HG02678 (cell line): ENCODE data around the gene TOMM5.
A peak's percentile ranks its signal among the peaks of the same experiment; 100 is the strongest.
"Not testable (repeated sequence)": the region's sequence is repeated elsewhere in the genome, so short reads cannot be mapped to it uniquely, and the experiment has no call there.

Source experiments
- ATAC-seq: cut with Tn5 transposase; IDR thresholded peaks from one replicate; pipeline ENCODE4 v1.9.1; 2021; ENCODE audit warnings: mild to moderate bottlenecking, moderate library complexity; ENCODE audit not compliant: unreplicated experiment

TOMM5 gene

DNA sequence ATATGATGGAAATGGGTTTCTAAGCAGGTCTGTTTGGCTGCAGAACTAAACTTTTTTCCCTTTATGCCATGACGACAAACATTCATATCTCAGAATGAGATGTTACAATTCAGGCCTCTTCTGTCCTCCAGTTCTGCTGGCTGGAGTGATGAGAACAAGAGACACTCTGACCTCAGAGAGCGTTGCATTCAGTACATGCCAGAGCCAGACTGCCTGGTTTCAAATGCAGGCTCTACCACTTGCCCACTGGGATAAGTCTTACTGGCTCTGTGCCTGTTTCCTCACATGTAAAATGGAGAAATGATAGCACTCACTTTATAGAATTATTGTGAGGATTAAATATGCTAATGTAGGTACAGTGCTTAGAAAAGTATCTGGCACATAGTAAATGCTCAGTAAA lies 24.8 kb upstream of the TOMM5 start:
- no peak for ATAC-seq

DNA sequence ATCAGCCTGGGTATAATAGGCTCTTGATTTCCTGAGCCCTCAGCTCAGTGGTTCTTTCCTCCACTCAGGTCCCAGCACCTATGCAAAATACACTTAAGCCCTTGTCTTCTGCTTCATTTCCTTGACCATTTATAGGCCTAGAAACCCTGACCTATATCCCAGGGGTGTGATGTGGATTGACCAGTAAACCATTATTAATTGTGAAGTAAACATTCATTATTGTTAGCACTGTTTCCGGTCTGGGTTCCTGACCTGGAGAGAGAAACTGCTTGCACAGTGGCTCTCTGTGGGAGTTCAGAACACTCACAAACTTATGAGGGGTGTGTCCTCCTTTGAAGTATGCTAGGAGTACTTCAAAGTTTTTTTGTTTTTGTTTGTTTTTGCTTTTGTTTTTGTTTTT lies 19.6 kb upstream of the TOMM5 start:
- ATAC-seq, result no peak

DNA sequence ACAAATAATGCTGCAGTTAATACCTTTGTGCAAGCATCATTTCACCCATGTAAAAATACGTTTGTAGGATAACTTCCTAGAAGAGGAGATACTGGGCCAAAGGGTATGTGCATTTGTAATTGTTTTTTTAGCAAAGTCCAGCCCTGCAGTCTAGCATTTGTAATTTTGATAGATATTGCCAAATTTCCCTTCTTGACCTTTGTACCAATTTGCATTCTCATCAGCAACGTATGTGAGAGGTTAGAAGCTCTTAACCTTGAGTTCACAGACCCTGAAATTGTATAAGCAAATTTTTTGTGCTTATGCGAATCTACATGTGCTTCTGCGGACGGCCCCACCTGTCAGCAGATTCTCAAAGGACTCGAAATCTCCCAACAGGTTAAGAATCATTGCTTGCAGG lies 18.6 kb upstream of the TOMM5 start:
- no peak for ATAC-seq

DNA sequence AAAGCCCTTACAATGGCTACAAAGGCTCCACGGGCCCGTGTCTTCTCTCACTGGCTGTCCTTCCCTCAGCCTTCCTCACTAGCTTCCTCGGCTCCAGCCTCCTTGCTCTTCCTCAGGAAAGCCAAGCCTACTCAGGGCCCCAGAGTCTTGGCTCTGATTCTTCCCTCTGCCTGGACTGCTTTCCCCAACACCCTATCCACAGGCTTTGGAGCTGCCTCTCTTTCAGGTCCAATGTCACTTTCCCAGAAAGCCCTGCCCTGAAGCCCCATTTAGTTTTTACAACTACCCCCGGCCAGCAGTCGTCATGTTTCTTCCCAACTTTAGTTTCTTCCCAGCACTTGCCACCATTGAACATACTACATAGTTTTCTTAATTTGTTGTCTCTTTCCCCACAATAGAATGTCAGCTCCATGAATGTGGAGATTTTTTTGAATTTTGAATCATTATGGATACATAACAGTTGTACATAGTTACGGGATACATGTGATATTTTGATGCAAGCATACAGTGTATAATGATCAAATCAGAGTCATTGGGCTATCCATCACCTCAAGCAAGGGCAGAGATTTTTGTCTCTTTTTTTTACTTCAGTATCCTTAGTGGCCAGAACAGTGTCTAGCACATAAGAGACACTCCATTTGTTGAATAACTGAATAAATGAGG lies 17.5 kb upstream of the TOMM5 start:
- ATAC-seq, result no peak

DNA sequence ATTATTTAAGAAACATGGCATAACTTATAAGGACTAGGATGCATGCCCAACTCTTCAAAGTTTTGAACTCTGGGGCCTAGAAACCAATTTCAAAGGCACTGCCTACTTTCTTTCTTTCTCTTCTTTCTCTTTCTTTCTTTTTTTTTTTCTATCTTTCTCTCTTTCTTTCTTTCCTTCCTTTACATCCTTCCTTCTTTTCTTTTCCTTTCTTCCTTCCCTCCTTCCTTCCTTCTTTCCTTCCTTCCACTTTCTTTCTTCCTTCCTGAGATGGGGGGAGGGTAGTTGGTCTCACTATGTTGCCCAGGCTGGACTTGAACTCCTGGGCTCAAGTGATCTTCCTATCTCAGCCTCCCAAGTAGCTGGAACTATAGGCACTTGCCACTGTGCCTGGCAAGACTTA lies 15.9 kb upstream of the TOMM5 start:
- ATAC-seq, result no peak

DNA sequence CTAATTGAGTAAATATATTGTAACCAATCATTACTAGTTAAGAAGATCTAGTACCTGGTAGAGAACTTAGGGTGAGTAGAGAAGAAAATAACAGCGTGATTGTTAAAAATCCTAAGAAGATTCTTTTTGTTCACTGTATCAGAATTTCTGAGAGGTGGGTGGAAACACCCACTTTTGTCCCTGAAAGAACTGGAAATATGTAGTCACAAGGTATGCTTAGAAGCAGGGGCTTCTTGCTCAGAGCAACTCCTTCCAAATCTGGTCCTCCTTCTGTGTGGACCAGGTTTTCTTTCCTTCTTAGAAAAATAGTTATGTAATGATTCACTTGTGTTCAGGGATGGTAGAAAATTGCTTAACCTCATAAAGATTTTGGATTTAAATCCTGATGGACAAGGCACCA lies 11.9 kb upstream of the TOMM5 start:
- no peak for ATAC-seq

DNA sequence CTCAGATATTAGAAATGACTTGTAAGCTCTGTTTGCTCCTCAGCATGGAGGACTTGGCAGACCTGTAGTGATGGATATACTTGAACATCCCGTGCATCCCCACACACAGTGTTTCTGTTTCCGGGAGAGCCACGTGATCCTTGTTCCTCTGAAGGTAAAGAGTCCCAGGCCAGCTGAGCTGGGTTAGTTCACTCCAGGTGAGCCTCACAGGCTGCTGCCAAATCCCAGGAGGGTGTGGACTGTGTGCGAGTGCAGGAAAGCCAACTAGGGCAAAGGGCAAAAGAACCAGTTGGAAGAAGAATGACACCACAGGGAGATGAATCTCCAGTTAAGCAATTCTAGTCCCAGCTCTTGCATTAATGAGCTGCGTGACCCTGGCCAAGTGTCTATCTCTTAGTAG lies 10.4 kb upstream of the TOMM5 start:
- ATAC-seq, result no peak

DNA sequence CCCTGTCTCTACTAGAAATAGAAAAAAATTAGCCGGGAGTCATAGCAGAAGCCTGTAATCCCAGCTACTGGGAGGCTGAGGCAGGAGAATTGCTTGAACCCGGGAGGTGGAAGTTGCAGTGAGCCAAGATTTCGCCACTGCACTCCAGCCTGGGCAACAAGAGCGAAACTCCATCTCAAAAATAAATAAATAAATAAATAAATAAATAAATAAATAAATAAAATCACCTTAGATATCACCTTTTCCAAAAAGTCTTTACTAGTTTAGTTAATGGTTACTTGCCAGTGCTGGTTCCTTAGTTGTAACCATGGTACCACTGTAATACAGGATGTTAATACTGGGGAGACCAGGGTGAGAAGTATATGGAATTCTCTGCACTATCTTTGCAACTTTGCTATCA lies 9.7 kb upstream of the TOMM5 start:
- not testable (repeated sequence) for ATAC-seq

DNA sequence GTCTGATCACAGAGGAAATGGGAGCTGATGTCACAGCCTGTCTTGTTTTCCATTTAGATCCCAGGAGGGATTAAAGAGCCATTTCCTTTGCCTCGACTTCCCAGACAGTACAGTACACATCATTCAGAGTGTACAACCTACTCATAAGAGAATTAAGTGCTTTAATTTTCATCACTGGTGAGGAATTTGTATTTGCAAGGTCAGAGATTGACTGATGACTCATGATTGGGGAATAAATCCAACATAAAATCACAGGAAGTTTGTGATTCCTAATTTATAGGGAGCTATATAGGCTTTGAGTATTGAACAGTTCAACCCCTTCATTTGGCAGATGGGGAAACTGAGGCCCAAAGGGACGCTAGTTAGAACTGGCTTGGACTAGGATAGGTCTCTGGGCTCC lies 4.1 kb upstream of the TOMM5 start:
- no peak for ATAC-seq

DNA sequence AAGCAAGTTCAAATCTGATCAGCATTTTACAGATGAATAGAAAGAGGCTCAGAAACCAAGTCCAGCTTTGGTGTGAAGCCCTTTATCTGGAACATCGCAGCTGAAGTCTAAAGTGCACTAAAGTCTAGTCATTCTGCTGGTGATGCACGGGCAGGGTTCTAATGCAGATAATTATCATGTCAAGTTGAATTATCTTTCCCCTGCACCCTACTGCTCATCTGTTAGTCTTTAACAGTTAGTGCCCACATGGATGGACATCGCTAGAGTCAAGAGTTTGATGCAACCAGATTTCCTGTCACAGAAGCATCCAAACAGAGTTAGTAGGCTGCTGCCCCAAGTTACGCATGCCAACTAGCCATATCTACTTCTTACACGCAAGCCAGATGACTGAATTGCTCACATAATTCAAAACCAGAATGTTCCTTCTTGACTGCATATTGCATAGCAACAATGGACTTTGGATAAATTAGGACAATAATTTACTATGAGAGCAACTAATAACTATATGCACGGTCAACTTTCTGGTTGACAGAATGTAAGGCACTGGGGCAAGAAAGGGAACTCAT lies 1.6 kb upstream of the TOMM5 start:
- no peak for ATAC-seq

DNA sequence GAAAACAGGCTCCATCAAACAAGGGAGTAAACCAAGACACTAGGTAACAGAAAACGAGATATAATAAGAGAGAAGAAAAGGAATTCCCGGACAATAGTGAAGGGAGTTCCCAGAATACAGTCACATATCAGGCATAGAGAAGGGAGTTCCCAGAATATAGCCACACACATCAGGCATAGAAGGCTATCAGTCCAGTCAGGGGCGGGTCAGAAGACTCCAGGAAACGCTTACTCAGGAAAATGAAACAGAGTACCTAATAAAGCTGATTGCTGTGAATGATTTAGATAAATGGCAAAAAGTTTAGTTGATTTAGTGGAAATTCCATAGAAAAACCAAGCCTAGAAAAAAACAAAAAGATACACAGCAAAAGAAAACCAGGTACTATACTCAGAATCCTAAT lies 4.9 kb downstream of the TOMM5 start:
- no peak for ATAC-seq

DNA sequence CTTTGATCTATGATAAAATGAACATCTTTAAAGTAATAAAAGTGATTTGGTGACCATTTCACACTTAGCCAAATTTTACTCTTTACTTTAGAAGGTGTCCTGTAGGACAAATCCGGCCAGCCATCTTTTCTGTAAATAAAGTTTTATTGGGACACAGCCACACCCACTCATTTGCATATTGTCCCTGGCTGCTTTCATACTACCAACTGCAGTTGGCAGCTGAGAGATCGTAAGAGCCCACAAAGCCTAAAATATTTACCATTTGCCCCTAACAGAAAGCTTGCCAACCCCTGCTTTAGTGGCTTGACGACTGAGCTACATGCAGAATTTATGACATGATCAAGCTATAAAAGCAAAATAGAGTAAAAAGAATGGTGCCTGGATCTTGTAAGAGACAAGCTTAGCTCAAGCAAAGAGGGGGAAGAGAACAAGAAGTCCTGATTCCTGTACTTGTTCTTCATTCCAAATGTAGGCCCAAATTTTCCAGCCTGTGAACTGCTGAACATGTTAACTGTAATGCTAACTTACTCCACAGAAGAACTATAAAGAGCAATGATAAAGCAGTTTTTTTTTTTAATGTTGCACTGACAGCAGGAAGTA lies 8.8 kb downstream of the TOMM5 start:
- no peak for ATAC-seq

DNA sequence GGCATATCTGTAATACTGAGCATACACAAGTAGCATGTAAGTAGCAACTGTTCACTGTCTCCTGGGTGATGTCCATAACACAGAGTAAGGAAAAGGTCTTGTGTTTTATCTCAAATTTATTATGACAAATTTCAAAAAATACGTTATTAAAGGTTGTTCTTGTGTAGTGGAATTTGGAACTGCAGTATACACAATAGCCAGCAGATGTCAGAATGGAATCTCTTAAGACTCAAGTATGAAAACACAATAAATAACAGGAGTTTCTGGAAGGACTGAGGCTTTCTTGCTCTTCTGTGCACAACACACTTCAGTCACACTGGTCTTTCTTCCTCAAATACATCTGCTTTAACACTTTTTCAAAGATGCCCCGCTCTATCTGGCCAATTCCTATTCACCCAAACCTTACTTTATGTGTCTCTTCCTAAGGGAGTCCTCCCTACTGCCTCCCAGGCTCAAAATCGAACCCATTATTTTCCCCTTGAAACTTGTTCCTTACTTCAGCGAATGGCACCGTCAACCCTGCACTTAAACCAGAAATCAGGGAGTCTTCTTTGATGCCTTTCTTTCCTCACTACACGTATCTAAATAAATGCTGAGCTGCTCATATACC lies 9.7 kb downstream of the TOMM5 start:
- no peak for ATAC-seq

DNA sequence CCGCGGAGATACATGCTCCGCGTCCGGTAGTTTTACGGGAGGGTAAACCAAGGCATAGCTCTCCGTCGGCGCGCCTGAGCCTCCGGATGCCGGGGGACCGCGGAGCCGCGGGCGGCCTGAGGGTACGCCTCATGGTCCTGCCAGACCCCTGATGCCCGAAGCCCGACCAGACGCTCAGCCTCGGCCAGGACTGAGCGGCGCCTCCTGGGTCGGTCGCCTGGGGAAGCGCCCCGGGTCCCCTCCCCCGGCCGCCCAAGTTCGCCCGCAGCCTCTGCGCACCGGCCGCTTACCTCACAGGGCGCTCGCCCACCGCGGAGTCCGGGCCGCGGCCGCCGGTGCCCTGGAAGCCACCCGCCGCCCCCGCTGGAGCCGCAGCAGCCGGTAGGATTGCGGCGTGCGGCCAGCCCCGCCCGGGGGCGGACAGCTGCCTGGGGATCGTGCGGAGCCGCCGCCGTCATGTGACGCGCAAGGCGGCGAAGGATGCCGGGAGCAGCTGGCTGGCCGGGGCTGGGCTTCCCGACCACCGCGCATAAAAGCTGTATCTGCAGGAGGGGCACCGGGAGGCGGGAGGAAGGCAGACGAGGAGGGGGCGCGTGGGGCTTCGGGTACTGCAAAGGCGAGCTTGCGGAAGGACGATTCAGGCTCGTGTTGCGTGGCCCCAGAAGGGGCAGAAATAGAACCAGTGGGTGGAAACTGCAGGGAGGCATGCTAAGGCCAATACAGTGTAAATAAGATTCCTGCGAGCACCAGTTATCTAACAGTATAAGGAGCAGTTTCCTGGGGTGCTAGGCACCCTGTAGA lies 16.3 kb downstream of the TOMM5 start, which contains the start of gene FBXO10:
FBXO10 (minus strand) TSS at position 460 of the 801 bp plus-strand sequence. CDS start 34,612 bp downstream, outside the sequence.
- ATAC-seq, result peak; percentile 75

DNA sequence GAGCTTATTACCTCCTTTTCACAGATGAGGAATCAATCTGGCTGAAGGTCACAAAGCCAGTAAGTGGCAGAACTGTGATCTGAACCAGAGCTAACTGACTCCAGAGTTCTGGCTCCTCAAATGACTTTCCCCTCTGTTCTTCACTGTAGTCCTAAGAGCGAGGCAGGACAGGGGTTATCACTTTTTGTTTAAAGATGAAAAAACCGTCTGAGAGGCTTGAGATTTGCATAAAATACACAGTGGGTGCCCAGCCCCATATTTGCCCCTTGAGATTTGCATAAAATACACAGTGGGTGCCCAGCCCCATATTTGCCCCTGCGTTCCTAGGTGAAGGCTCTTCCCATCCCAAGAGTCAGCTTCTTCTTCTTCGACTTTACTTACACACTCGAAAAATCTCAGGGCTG lies 16.9 kb downstream of the TOMM5 start:
- peak; percentile 58 for ATAC-seq

DNA sequence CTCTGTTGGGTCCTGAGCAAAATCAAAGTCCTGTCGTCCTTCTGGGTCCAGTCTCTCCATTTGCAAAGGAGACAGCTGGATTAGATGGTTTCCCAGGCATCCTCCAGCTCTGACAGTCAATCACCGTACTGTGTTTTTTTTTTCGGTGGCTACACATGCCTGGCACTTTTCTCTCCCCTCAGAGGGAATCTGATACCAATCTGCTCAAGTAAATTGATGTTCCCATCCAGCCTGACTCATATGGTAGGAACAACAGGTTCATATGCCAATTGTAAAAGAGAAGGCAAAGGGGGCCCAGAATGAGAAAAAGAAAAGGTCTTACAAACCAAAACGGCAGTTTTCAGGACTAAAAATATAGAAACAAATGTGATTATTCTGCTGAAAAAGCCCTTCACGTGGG lies 17.4 kb downstream of the TOMM5 start:
- ATAC-seq, result no peak

DNA sequence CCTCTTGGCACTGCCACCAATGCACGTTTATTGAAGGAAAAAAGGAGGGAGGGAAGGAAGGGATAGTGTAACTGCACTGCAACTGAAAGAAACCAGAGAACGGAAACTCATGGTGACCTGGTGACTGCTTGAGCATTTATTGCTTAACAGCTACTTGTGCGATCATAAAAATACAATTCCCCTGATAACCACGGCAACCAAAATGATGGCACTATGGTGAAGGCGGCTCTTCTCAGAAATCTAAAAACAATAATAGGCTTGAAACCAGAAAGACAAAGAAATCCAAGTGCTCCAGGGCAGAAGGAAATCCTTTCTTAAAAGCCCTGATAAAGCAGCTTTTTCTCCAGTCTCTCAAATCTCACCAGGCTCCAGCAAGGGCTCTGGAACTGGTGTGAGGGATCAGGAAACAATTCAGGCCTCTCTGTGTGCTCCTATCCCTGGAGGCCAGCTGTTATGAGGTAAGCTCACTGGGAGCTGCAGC lies 18.1 kb downstream of the TOMM5 start:
- no peak for ATAC-seq

DNA sequence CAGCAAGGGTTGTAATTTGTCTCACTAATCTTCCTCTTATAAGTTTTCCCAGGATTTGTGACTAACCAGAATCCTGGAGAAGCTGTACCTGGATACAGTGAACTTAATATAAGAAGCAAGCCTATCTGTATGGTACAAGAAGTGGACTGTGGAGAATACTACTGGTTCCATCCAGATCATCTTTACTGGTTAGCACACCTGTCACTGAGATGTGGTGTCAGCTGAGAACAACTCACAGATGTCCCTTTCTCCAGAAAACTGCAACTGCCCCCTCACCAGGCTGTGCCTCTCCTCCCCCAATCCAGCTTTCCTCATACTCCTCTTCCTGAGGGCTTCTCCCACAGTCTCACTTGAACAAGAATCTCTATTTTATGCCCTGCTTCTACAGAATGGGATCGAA lies 21.1 kb downstream of the TOMM5 start:
- no peak for ATAC-seq

DNA sequence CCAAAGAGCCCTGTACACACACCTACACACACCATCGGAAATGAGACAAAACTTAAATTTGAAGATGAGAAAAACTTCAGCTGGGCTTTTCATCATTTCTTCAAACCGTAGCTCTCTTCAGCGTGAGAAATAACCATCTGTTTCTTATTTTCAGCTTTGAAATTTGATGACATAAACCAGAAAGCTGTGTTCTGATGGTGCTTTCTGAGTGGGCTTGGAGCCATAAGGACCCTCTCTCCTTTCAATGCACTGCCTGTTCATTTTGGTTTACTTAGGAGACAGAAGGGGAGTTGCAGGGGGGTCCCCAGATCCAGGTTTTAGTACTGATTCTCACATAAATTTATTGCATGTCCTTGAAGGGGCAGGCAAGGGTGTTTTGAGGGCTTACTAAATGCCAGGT lies 25.7 kb downstream of the TOMM5 start:
- no peak for ATAC-seq

DNA sequence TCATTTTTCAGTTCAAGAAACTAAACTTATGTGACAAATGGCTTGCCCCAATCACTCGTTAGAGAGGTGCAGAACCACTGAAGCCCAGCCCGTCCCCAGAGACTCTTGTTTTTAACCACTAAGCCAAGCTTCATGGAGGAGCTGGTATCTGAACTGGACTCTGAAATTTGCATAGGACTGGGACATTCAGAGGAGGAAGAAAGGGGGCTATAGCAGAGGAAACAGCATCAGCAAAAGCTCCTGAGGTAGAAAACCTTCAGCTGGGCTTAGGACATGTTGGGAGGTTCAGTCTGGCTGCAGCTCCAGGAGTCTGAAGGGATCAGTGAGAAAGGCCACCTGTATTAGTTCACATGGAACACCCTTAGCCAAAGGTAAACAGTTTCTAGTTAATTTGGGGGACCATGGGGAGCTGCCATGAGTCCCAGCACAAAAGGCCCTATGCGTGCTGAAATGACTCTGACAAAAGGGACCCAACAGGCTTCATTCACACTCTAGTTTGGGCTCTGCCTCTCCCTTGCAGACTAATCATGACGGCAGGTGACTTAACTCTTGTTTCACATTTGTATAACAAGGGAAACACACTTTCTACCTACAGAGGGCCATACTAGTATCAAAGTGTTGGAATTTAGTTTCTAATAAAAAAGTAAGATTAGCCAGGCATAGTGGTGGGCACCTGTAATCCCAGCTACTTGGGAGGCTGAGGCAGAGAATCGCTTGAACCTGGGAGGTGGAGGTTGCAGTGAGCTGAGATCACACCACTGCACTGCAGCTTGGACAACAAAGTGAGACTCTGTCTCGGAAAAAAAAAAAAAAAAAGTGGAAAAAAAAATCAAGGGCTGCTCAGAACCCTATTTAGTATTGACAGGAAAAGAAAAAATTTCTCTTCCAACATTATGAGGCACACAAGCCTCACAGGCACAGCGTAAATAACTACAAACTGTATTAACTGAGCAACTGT lies 26.5 kb downstream of the TOMM5 start:
- peak; percentile 78 for ATAC-seq
